Endothelial cell of umbilical vein (primary cell): ENCODE results near the gene NDST4. TPM values are rescaled to one million over a fixed set of nuclear protein-coding genes. Genes with fewer than 3 reads are reported as not detected.

Source experiments
- BruUV-seq: library from RNA; stranded (reverse); fragments of 400-500 nt; replicated peaks from 2 replicates; lab custom pipeline; 2021; lab: Mats Ljungman, UMichigan
- CTCF ChIA-PET: fragments of 300-600, 350-600 bp; sonication (Branson Sonifier 250); formaldehyde crosslinking; loops from one replicate; lab custom pipeline; 2021; ENCODE audit warnings: antibody characterized with exemption, inconsistent platforms; lab: Charles Lee
- POLR2A ChIA-PET: fragments of 300-600, 350-600 bp; sonication (Branson Sonifier 250); formaldehyde crosslinking; loops from one replicate; lab custom pipeline; 2021; ENCODE audit warnings: antibody characterized with exemption, inconsistent platforms; lab: Charles Lee
- DNase-seq: peaks from one replicate; pipeline ENCODE4 v3.0.0-alpha.2; 2011; ENCODE audit warnings: low read depth, low spot score
- FAIRE-seq: peaks from 2 replicates; lab custom pipeline; 2011; peaks lifted over from hg19 to GRCh38; lab: Jason Lieb, UNC
- H2AFZ ChIP-seq: 2 replicates; pipeline ENCODE4 v1.6.0; 2012; ENCODE audit warnings: low read depth, low read length, control low read depth, inconsistent platforms
- H3K27ac ChIP-seq: 2 replicates; pipeline ENCODE4 v1.5.1; 2011; ENCODE audit warnings: low read depth, mild to moderate bottlenecking, control low read depth, low read length, moderate library complexity; ENCODE audit not compliant: insufficient read depth
- H3K27me3 ChIP-seq, 2 experiments: 2 replicates each; pipeline versions ENCODE4 v1.6.0 to v1.6.1; 2011; ENCODE audit warnings: low read length in 2 of 2, mixed read lengths in 1 of 2; ENCODE audit not compliant: control insufficient read depth in 2 of 2, insufficient read depth in 2 of 2
- H3K36me3 ChIP-seq, 2 experiments: 2 replicates in 1 of 2; 3 replicates in 1 of 2; pipeline ENCODE4 v1.5.1; 2011; ENCODE audit warnings: low read length in 2 of 2, mild to moderate bottlenecking in 1 of 2, moderate library complexity in 1 of 2; ENCODE audit not compliant: control insufficient read depth in 2 of 2, insufficient read depth in 2 of 2; ENCODE audit errors: extremely low read depth in 1 of 2
- H3K4me1 ChIP-seq: 3 replicates; pipeline ENCODE4 v1.5.1; 2011; ENCODE audit warnings: mild to moderate bottlenecking, low read length; ENCODE audit not compliant: control insufficient read depth, insufficient read depth; ENCODE audit errors: extremely low read depth
- H3K4me2 ChIP-seq: 2 replicates; pipeline ENCODE4 v1.6.1; 2011; ENCODE audit warnings: low read length, control low read depth, mixed read lengths; ENCODE audit not compliant: insufficient read depth
- H3K4me3 ChIP-seq, 3 experiments: fragments of 200-600 bp in 1 of 3; sonication (generic), shearing (Covaris generic) in 1 of 3; replicated peaks in 1 of 3; 2 replicates each; pipeline ENCODE4 v1.5.1; 2011 to 2016; ENCODE audit warnings: control low read depth in 3 of 3, low read length in 3 of 3, mild to moderate bottlenecking in 2 of 3, inconsistent platforms in 1 of 3, low read depth in 1 of 3, moderate library complexity in 1 of 3; ENCODE audit not compliant: insufficient read depth in 1 of 3
- H3K79me2 ChIP-seq: 2 replicates; pipeline ENCODE4 v1.6.0; 2012; ENCODE audit warnings: low read length, inconsistent platforms; ENCODE audit not compliant: control insufficient read depth, insufficient read depth
- H3K9ac ChIP-seq: replicated peaks from 2 replicates; pipeline ENCODE3; 2011; ENCODE audit warnings: low read length, control low read depth; ENCODE audit not compliant: insufficient read depth; ENCODE audit errors: extremely low read depth
- H3K9me1 ChIP-seq: replicated peaks from 3 replicates; pipeline ENCODE4 v1.6.0; 2011; ENCODE audit warnings: mild to moderate bottlenecking, low read length; ENCODE audit not compliant: control insufficient read depth, insufficient read depth; ENCODE audit errors: extremely low read depth
- H3K9me3 ChIP-seq: replicated peaks from 2 replicates; pipeline ENCODE4 v1.5.1; 2012; ENCODE audit warnings: low read length, inconsistent platforms; ENCODE audit not compliant: control insufficient read depth, insufficient read depth
- H4K20me1 ChIP-seq: replicated peaks from 2 replicates; pipeline ENCODE3; 2011; ENCODE audit warnings: mild to moderate bottlenecking, low read length; ENCODE audit not compliant: control insufficient read depth, insufficient read depth; ENCODE audit errors: extremely low read depth
- CTCF ChIP-seq, 2 donors: IDR thresholded peaks; 1 replicate in 1 of 2; 2 replicates in 1 of 2; pipeline ENCODE4 v1.5.1; 2011; ENCODE audit warnings: low read length in 2 of 2, mild to moderate bottlenecking in 2 of 2, moderate library complexity in 2 of 2, control low read depth in 1 of 2, inconsistent platforms in 1 of 2, low read depth in 1 of 2; ENCODE audit not compliant: insufficient read depth in 1 of 2; ENCODE audit errors: extremely low read depth in 1 of 2
- EZH2 ChIP-seq: IDR thresholded peaks from 2 replicates; pipeline ENCODE4 v1.6.1; 2012; ENCODE audit warnings: borderline replicate concordance, low read depth, mild to moderate bottlenecking, moderate library complexity, low read length, inconsistent platforms; ENCODE audit not compliant: severe bottlenecking
- FOS ChIP-seq: IDR thresholded peaks from 2 replicates; pipeline ENCODE4 v1.6.1; 2011; ENCODE audit warnings: mild to moderate bottlenecking, low read length, moderate library complexity, borderline replicate concordance; ENCODE audit not compliant: insufficient read depth
- GATA2 ChIP-seq: IDR thresholded peaks from 2 replicates; pipeline ENCODE4 v1.7.0; 2011; ENCODE audit warnings: low read depth, mild to moderate bottlenecking, moderate library complexity, mixed read lengths, low read length; ENCODE audit not compliant: insufficient read length, insufficient read depth
- JUN ChIP-seq: IDR thresholded peaks from 2 replicates; pipeline ENCODE4 v1.6.1; 2011; ENCODE audit warnings: borderline replicate concordance, low read depth; ENCODE audit not compliant: insufficient read length, insufficient read depth
- MAX ChIP-seq: IDR thresholded peaks from 2 replicates; pipeline ENCODE4 v1.6.1; 2011; ENCODE audit not compliant: insufficient read depth, insufficient read length
- MYC ChIP-seq: IDR thresholded peaks from one replicate; pipeline ENCODE4 v1.6.1; 2011; ENCODE audit warnings: mild to moderate bottlenecking, low read depth, low read length
- POLR2A ChIP-seq: IDR thresholded peaks from 2 replicates; pipeline ENCODE4 v1.6.1; 2012; ENCODE audit warnings: low read depth, mild to moderate bottlenecking, control low read depth, low read length
- POLR2AphosphoS5 ChIP-seq: IDR thresholded peaks from 2 replicates; pipeline ENCODE4 v1.6.1; 2012; ENCODE audit warnings: low read depth, mild to moderate bottlenecking, control low read depth, low read length, moderate library complexity; ENCODE audit not compliant: insufficient read depth
- dilution Hi-C: fragments of 300-500 bp; cut with MboI; formaldehyde crosslinking; loops from one replicate; pipeline ENCODE4 v1.15.0; 2019; ENCODE audit warnings: low sequenced_read_pairs; ENCODE audit not compliant: extremely low pct_ligation_motif_present
- intact Hi-C: fragments of 100-400 bp; cut with micrococcal nuclease; formaldehyde crosslinking; loops from one replicate; pipeline ENCODE4 v1.10.0; 2022
- polyA plus RNA-seq, 4 experiments: library from polyadenylated mRNA; depleted of rRNA in 3 of 4; stranded (reverse) in 3 of 4; unstranded in 1 of 4; fragments of >200 nt; gene quantifications; 2 replicates each; pipeline versions ENCODE4 v1.2.1 to v1.2.3, GENCODE V29; 2011 to 2012; ENCODE audit warnings: missing spikeins in 1 of 4
- total RNA-seq: library from RNA; stranded (reverse); gene quantifications from 2 replicates; pipeline ENCODE4 v1.2.3, GENCODE V29; 2021

Gene NDST4
- total and polyA plus RNA-seq, 2 donors (not counting 3 experiments of a cell fraction or from before 2014, with no cell fraction given): not detected

GRCh38 chr4:114926583-114926982, 186.8 kb downstream of the NDST4 start:
- Histone ChIP-seq H3K27ac (no peak overlapping the region), H3K9me3 (peaks cover 2% of the 10 kb centered on the region), H3K79me2 (no peaks in the 10 kb centered on the region), H3K9ac (no peak overlapping the region), H3K27me3 (no peaks in the 10 kb centered on the region), H2AFZ (no peak overlapping the region), H3K4me1 (no peaks in the 10 kb centered on the region), H3K4me2 (no peak overlapping the region), H3K9me1 (no peaks in the 10 kb centered on the region), H4K20me1 (no peaks in the 10 kb centered on the region), H3K4me3 (no peak overlapping the region), H3K36me3 (no peaks in the 10 kb centered on the region)
- no peak for TF ChIP-seq CTCF (IDR thresholded peaks at IDR 0.05; ENCODE audit: extremely low read depth in 1 of 2, insufficient read depth in 1 of 2, low read depth in 1 of 2, low read length in 2 of 2)
- no peak for TF ChIP-seq JUN
- no peak for TF ChIP-seq MYC
- no peak for TF ChIP-seq FOS
- FAIRE-seq (no peak), DNase-seq (no peak)
- ChIA-PET POLR2A (no interaction called here), CTCF (no interaction called here)
- intact Hi-C loops (no loop called here), dilution Hi-C loops (no loop called here)
- no TSS peak for BruUV-seq

- H3K9ac ChIP-seq: no peak overlapping the region
- H2AFZ ChIP-seq: no peak overlapping the region
Measured at GRCh38 chr4:114924311-114924710, 189.1 kb downstream of the NDST4 start.

More at GRCh38 chr4:114924311-114924710, 189.1 kb downstream of the NDST4 start:
- Histone ChIP-seq H3K27me3 (no peaks in the 10 kb centered on the region), H4K20me1 (no peaks in the 10 kb centered on the region), H3K4me1 (no peaks in the 10 kb centered on the region), H3K27ac (no peak overlapping the region), H3K9me3 (peaks cover 2% of the 10 kb centered on the region), H3K4me2 (no peak overlapping the region), H3K36me3 (no peaks in the 10 kb centered on the region), H3K79me2 (no peaks in the 10 kb centered on the region), H3K9me1 (no peaks in the 10 kb centered on the region), H3K4me3 (no peak overlapping the region)
- dilution Hi-C loops: no loop called here
- BruUV-seq: no TSS peak
- POLR2A ChIA-PET: no interaction called here
- DNase-seq (no peak), FAIRE-seq (no peak)
- no peak for TF ChIP-seq CTCF (IDR thresholded peaks at IDR 0.05; ENCODE audit: extremely low read depth in 1 of 2, insufficient read depth in 1 of 2, low read depth in 1 of 2, low read length in 2 of 2)
- TF ChIP-seq POLR2AphosphoS5: no peak
- TF ChIP-seq EZH2: no peak
- no peak for TF ChIP-seq GATA2
- TF ChIP-seq FOS: no peak
- no peak for TF ChIP-seq POLR2A
- TF ChIP-seq MYC: no peak
- no peak for TF ChIP-seq JUN
- no peak for TF ChIP-seq MAX
- CTCF ChIA-PET: no interaction called here
- intact Hi-C loops: no loop called here
